Measurements from ENCODE around the gene GIPC1.
A peak's percentile ranks its signal among the peaks of the same experiment; 100 is the strongest.
"Not testable (repeated sequence)": the region's sequence is repeated elsewhere in the genome, so short reads cannot be mapped to it uniquely, and the experiment has no call there.

The GIPC1 gene

GRCh38 chr19:14496029-14496833 lies at the start of gene GIPC1:
Gene GIPC1 (minus strand): TSS chr19:14496127. CDS start chr19:14482976, 13,151 bp downstream.
- peak; percentile 44 to 55 for DNase-seq (ENCODE audit: low read depth in 2 of 2, low spot score in 1 of 2)

- no peak for DNase-seq (ENCODE audit: low read depth in 2 of 2, low spot score in 1 of 2)
Observed at GRCh38 chr19:14545716-14546082, 49.8 kb upstream of the GIPC1 start.

GRCh38 chr19:14544977-14545715 lies 49.2 kb upstream of the GIPC1 start:
- no peak for DNase-seq (ENCODE audit: low read depth in 2 of 2, low spot score in 1 of 2)

GRCh38 chr19:14544047-14544446 lies 48.1 kb upstream of the GIPC1 start:
- no peak for DNase-seq (ENCODE audit: low read depth in 2 of 2, low spot score in 1 of 2)

- no peak for DNase-seq (ENCODE audit: low read depth in 2 of 2, low spot score in 1 of 2)
Observed at GRCh38 chr19:14542711-14543328, 46.9 kb upstream of the GIPC1 start.

- DNase-seq (ENCODE audit: low read depth in 2 of 2, low spot score in 1 of 2), result not testable (repeated sequence)
Observed at GRCh38 chr19:14541979-14542378, 46.1 kb upstream of the GIPC1 start.

GRCh38 chr19:14540741-14541525 lies 45.0 kb upstream of the GIPC1 start:
- no peak for DNase-seq (ENCODE audit: low read depth in 2 of 2, low spot score in 1 of 2)

GRCh38 chr19:14536926-14537692 lies 41.2 kb upstream of the GIPC1 start:
- no peak for DNase-seq (ENCODE audit: low read depth in 2 of 2, low spot score in 1 of 2)

- DNase-seq (ENCODE audit: low read depth in 2 of 2, low spot score in 1 of 2), result no peak
Observed at GRCh38 chr19:14533450-14533849, 37.5 kb upstream of the GIPC1 start.

GRCh38 chr19:14530506-14530905 lies 34.6 kb upstream of the GIPC1 start:
- no peak for DNase-seq (ENCODE audit: low read depth in 2 of 2, low spot score in 1 of 2)

GRCh38 chr19:14530005-14530348 lies 34.0 kb upstream of the GIPC1 start:
- no peak for DNase-seq (ENCODE audit: low read depth in 2 of 2, low spot score in 1 of 2)

GRCh38 chr19:14529254-14530004 lies 33.5 kb upstream of the GIPC1 start, which contains the start of gene TECR:
Gene TECR (plus strand): TSS chr19:14529594. CDS start chr19:14529697, 103 bp downstream.
- peak; percentile 100 for DNase-seq (ENCODE audit: low read depth in 2 of 2, low spot score in 1 of 2)

- DNase-seq (ENCODE audit: low read depth in 2 of 2, low spot score in 1 of 2), result no peak
Observed at GRCh38 chr19:14528419-14529253, 32.7 kb upstream of the GIPC1 start.

- no peak for DNase-seq (ENCODE audit: low read depth in 2 of 2, low spot score in 1 of 2)
Observed at GRCh38 chr19:14526423-14526822, 30.5 kb upstream of the GIPC1 start.

GRCh38 chr19:14525729-14526128 lies 29.8 kb upstream of the GIPC1 start:
- no peak for DNase-seq (ENCODE audit: low read depth in 2 of 2, low spot score in 1 of 2)

- DNase-seq (ENCODE audit: low read depth in 2 of 2, low spot score in 1 of 2), result no peak
Observed at GRCh38 chr19:14520543-14520942, 24.6 kb upstream of the GIPC1 start.

GRCh38 chr19:14519860-14520407 lies 24.0 kb upstream of the GIPC1 start:
- no peak for DNase-seq (ENCODE audit: low read depth in 2 of 2, low spot score in 1 of 2)

GRCh38 chr19:14519245-14519859 lies 23.4 kb upstream of the GIPC1 start:
- DNase-seq (ENCODE audit: low read depth in 2 of 2, low spot score in 1 of 2), result no peak
